CD14-positive monocyte (primary cell): ENCODE results near the gene TOM1L1. TPM values are rescaled to one million over a fixed set of nuclear protein-coding genes. Genes with fewer than 3 reads are reported as not detected.

Experiments used
- DNase-seq, 3 donors: peaks; one replicate each; pipeline ENCODE4 v3.0.0-alpha.2; 2011 to 2022
- H2AFZ ChIP-seq: 2 replicates; pipeline ENCODE4 v1.6.0; 2012; ENCODE audit warnings: mild to moderate bottlenecking, low read depth, low read length, inconsistent platforms; ENCODE audit not compliant: insufficient read depth, poor library complexity, severe bottlenecking
- H3K27ac ChIP-seq, 2 donors: 1 replicate in 1 of 2; 2 replicates in 1 of 2; pipeline ENCODE4 v1.5.1; 2012 to 2013; ENCODE audit warnings: low read length in 2 of 2, control low read depth in 1 of 2, inconsistent platforms in 1 of 2, low read depth in 1 of 2, mild to moderate bottlenecking in 1 of 2
- H3K27me3 ChIP-seq, 2 donors: one replicate each; pipeline versions ENCODE4 v1.6.0 to v1.6.1; 2011 to 2013; ENCODE audit warnings: low read length in 2 of 2; ENCODE audit not compliant: control insufficient read depth in 2 of 2, insufficient read depth in 2 of 2
- H3K36me3 ChIP-seq, 2 donors: replicated peaks in 1 of 2; 1 replicate in 1 of 2; 2 replicates in 1 of 2; pipeline versions ENCODE4 v1.5.1 to v1.6.1; 2012 to 2013; ENCODE audit warnings: low read length in 2 of 2, control low read depth in 1 of 2, inconsistent platforms in 1 of 2, mild to moderate bottlenecking in 1 of 2; ENCODE audit not compliant: insufficient read depth in 2 of 2, control insufficient read depth in 1 of 2
- H3K4me1 ChIP-seq, 2 donors: 1 replicate in 1 of 2; 2 replicates in 1 of 2; pipeline versions ENCODE4 v1.5.1 to v1.6.1; 2012 to 2013; ENCODE audit warnings: low read length in 2 of 2, control low read depth in 1 of 2, inconsistent platforms in 1 of 2, mild to moderate bottlenecking in 1 of 2, moderate library complexity in 1 of 2; ENCODE audit not compliant: insufficient read depth in 2 of 2, control insufficient read depth in 1 of 2
- H3K4me2 ChIP-seq: replicated peaks from 2 replicates; pipeline ENCODE3; 2012; ENCODE audit warnings: low read length, moderate library complexity, mild to moderate bottlenecking; ENCODE audit not compliant: poor library complexity, severe bottlenecking; ENCODE audit errors: extremely low read depth
- H3K4me3 ChIP-seq, 3 experiments: fragments of 200-600 bp in 1 of 3; sonication (generic) in 1 of 3; replicated peaks in 1 of 3; 1 replicate in 2 of 3; 2 replicates in 1 of 3; pipeline ENCODE4 v1.5.1; 2011 to 2013; ENCODE audit warnings: low read length in 3 of 3, mild to moderate bottlenecking in 3 of 3, control low read depth in 2 of 3, low read depth in 2 of 3, inconsistent platforms in 1 of 3, moderate library complexity in 1 of 3
- H3K79me2 ChIP-seq: 2 replicates; pipeline ENCODE4 v1.6.0; 2012; ENCODE audit warnings: mild to moderate bottlenecking, control low read depth, inconsistent platforms, low read length, moderate library complexity; ENCODE audit not compliant: insufficient read depth
- H3K9ac ChIP-seq: 2 replicates; pipeline ENCODE4 v1.6.0; 2017; ENCODE audit warnings: low read length, mild to moderate bottlenecking; ENCODE audit not compliant: insufficient read depth, poor library complexity, severe bottlenecking
- H3K9me3 ChIP-seq, 2 donors: replicated peaks in 1 of 2; 1 replicate in 1 of 2; 2 replicates in 1 of 2; pipeline versions ENCODE4 v1.5.1 to v1.6.1; 2012 to 2013; ENCODE audit warnings: low read length in 2 of 2, control low read depth in 1 of 2; ENCODE audit not compliant: control insufficient read depth in 1 of 2, insufficient read depth in 1 of 2
- H4K20me1 ChIP-seq: 2 replicates; pipeline ENCODE4 v1.6.0; 2012; ENCODE audit warnings: mild to moderate bottlenecking, low read length, control low read depth, moderate library complexity; ENCODE audit not compliant: insufficient read depth
- H3K27ac Mint-ChIP-seq, 7 donors: one replicate each; pipeline ENCODE4 v1.8.0; 2020; ENCODE audit warnings: mild to moderate bottlenecking in 7 of 7, mixed read lengths in 7 of 7, moderate library complexity in 6 of 7, inconsistent platforms in 2 of 7
- H3K27me3 Mint-ChIP-seq, 3 donors: one replicate each; pipeline ENCODE4 v1.8.0; 2021 to 2022; ENCODE audit warnings: low read depth in 3 of 3, mild to moderate bottlenecking in 3 of 3, mixed read lengths in 3 of 3, moderate library complexity in 3 of 3, inconsistent platforms in 1 of 3
- H3K36me3 Mint-ChIP-seq, 2 donors: one replicate each; pipeline ENCODE4 v1.8.0; 2020; ENCODE audit warnings: mixed read lengths in 2 of 2, inconsistent platforms in 1 of 2, mild to moderate bottlenecking in 1 of 2
- H3K4me1 Mint-ChIP-seq: one replicate; pipeline ENCODE4 v1.8.0; 2020; ENCODE audit warnings: mild to moderate bottlenecking, mixed read lengths
- H3K4me3 Mint-ChIP-seq, 2 donors: one replicate each; pipeline ENCODE4 v1.8.0; 2020; ENCODE audit warnings: mild to moderate bottlenecking in 2 of 2, mixed read lengths in 2 of 2, moderate library complexity in 1 of 2
- H3K9me3 Mint-ChIP-seq, 7 donors: one replicate each; pipeline ENCODE4 v1.8.0; 2020 to 2022; ENCODE audit warnings: mixed read lengths in 7 of 7, mild to moderate bottlenecking in 6 of 7, moderate library complexity in 6 of 7, inconsistent platforms in 2 of 7
- CTCF ChIP-seq: fragments of 200-600 bp; IDR thresholded peaks from one replicate; pipeline ENCODE4 v1.8.0; 2022; ENCODE audit warnings: antibody characterized with exemption, mild to moderate bottlenecking
- WGBS: methylation state at CpG from one replicate; pipeline ENCODE4 v1.1.5; 2013; ENCODE audit warnings: missing lambda C conversion rate; ENCODE audit not compliant: insufficient coverage; 5-methylcytosine and 5-hydroxymethylcytosine counted together
- intact Hi-C, 2 donors: fragments of 100-400 bp; cut with micrococcal nuclease; formaldehyde crosslinking; loops; one replicate each; pipeline versions ENCODE4 v1.15.0 to v1.15.1; 2023
- polyA plus RNA-seq, 3 donors: library from polyadenylated mRNA; depleted of rRNA in 1 of 3; unstranded in 2 of 3; stranded (reverse) in 1 of 3; fragments of 300-500 nt in 2 of 3; fragments of >200 nt in 1 of 3; fragmentation: Illumina TruSeq in 2 of 3; gene quantifications; 1 replicate in 2 of 3; 2 replicates in 1 of 3; pipeline ENCODE4 v1.2.3, GENCODE V29; 2012 to 2021

The TOM1L1 gene
- polyA plus RNA-seq, 3 donors, result 0.32 TPM; not detected in 2

- no peak overlapping the region for H3K4me3 ChIP-seq
- Mint-ChIP-seq H3K36me3 (no peaks in the 10 kb centered on the region), H3K9me3 (peaks cover 0 to 7% (median 0%) of the 10 kb centered on the region in 7 donors), H3K4me3 (no peak overlapping the region), H3K4me1 (peaks cover 9% of the 10 kb centered on the region), H3K27ac (no peak overlapping the region), H3K27me3 (peaks cover 28 to 34% (median 33%) of the 10 kb centered on the region in 3 donors)
- H3K9ac ChIP-seq, result no peak overlapping the region
- H3K79me2 ChIP-seq, result no peaks in the 10 kb centered on the region
- H2AFZ ChIP-seq, result no peak overlapping the region
- H3K36me3 ChIP-seq, result no peaks in the 10 kb centered on the region
- H3K27ac ChIP-seq, result no peak overlapping the region
- H4K20me1 ChIP-seq, result no peaks in the 10 kb centered on the region
- 89% methylated on average over 1 of the region's 1 CpG for WGBS
- intact Hi-C loops, result no loop called here
- H3K4me2 ChIP-seq, result no peak overlapping the region
- TF ChIP-seq CTCF, result no peak
- DNase-seq, result no peak
- H3K9me3 ChIP-seq, result peaks cover 0 to 4% of the 10 kb centered on the region in 2 donors
- H3K4me1 ChIP-seq, result peaks cover 0 to 12% of the 10 kb centered on the region in 2 donors
- H3K27me3 ChIP-seq, result peaks cover 22 to 29% of the 10 kb centered on the region in 2 donors
Measured at GRCh38 chr17:54903375-54903774, 2.7 kb downstream of the TOM1L1 start.

- H3K36me3 ChIP-seq, result no peaks in the 10 kb centered on the region
- H3K4me1 Mint-ChIP-seq, result no peaks in the 10 kb centered on the region
- H3K9me3 Mint-ChIP-seq, result peaks cover 0 to 2% (median 0%) of the 10 kb centered on the region in 7 donors
- H3K9ac ChIP-seq, result no peak overlapping the region
- WGBS, result 93% methylated on average over 3 of the region's 7 CpGs
- no peak overlapping the region for H3K27ac ChIP-seq
- DNase-seq, result no peak
- no peaks in the 10 kb centered on the region for H3K36me3 Mint-ChIP-seq
- H3K27ac Mint-ChIP-seq, result no peak overlapping the region
- no peak overlapping the region for H3K4me2 ChIP-seq
- H3K4me3 ChIP-seq, result no peak overlapping the region
- H3K4me1 ChIP-seq, result no peaks in the 10 kb centered on the region
- H3K79me2 ChIP-seq, result no peaks in the 10 kb centered on the region
- no peaks in the 10 kb centered on the region for H3K27me3 ChIP-seq
- H3K9me3 ChIP-seq, result no peaks in the 10 kb centered on the region
- H3K27me3 Mint-ChIP-seq, result peaks cover 3 to 8% (median 4%) of the 10 kb centered on the region in 3 donors
- no peak overlapping the region for H2AFZ ChIP-seq
- intact Hi-C loops, result no loop called here
- H4K20me1 ChIP-seq, result no peaks in the 10 kb centered on the region
- H3K4me3 Mint-ChIP-seq, result no peak overlapping the region
- no peak for TF ChIP-seq CTCF
Measured at GRCh38 chr17:54906683-54907082, 6.0 kb downstream of the TOM1L1 start.
